GM21515 (cell line): ENCODE data around the gene COBL.

ENCODE experiments used
- ATAC-seq: cut with Tn5 transposase; IDR thresholded peaks from one replicate; pipeline ENCODE4 v1.9.1; 2021; ENCODE audit not compliant: unreplicated experiment

COBL gene

GRCh38 chr7:51064688-51065087 is 251.9 kb downstream of the COBL start:
- ATAC-seq = no peak

GRCh38 chr7:51062222-51062987 is 254.2 kb downstream of the COBL start:
- no peak for ATAC-seq

GRCh38 chr7:51060536-51060935 is 256.1 kb downstream of the COBL start:
- ATAC-seq = no peak

- no peak for ATAC-seq
Measured at GRCh38 chr7:51059504-51060142, 257.0 kb downstream of the COBL start.

GRCh38 chr7:51058764-51059163 is 257.8 kb downstream of the COBL start:
- ATAC-seq = no peak

GRCh38 chr7:51055039-51055840 is 261.4 kb downstream of the COBL start:
- no peak for ATAC-seq

GRCh38 chr7:51054231-51054630 is 262.4 kb downstream of the COBL start:
- ATAC-seq = no peak

- ATAC-seq = no peak
Measured at GRCh38 chr7:51053160-51053925, 263.3 kb downstream of the COBL start.

- no peak for ATAC-seq
Measured at GRCh38 chr7:51046482-51046881, 270.1 kb downstream of the COBL start.

GRCh38 chr7:51046103-51046466 is 270.5 kb downstream of the COBL start:
- no peak for ATAC-seq

GRCh38 chr7:51045319-51046102 is 271.1 kb downstream of the COBL start:
- no peak for ATAC-seq

- no peak for ATAC-seq
Measured at GRCh38 chr7:51043461-51043860, 273.1 kb downstream of the COBL start.

- ATAC-seq = no peak
Measured at GRCh38 chr7:51040787-51041186, 275.8 kb downstream of the COBL start.

GRCh38 chr7:51038573-51038972 is 278.0 kb downstream of the COBL start:
- ATAC-seq = no peak

- ATAC-seq = no peak
Measured at GRCh38 chr7:51035716-51036115, 280.9 kb downstream of the COBL start.

- no peak for ATAC-seq
Measured at GRCh38 chr7:51034521-51035264, 281.9 kb downstream of the COBL start.

GRCh38 chr7:51033727-51034520 is 282.7 kb downstream of the COBL start:
- ATAC-seq = no peak

GRCh38 chr7:51031791-51032515 is 284.7 kb downstream of the COBL start:
- ATAC-seq = no peak
